Pancreas (tissue), 10 donors: ENCODE data around the gene SLC39A11. TPM values are rescaled to one million over a fixed set of nuclear protein-coding genes. Genes with fewer than 3 reads are reported as not detected.
"Not testable (repeated sequence)": the region's sequence is repeated elsewhere in the genome, so short reads cannot be mapped to it uniquely, and the experiment has no call there.

ENCODE experiments used
- ATAC-seq, 4 donors: fragments of 200-7000 bp; cut with Tn5 transposase; one replicate each; pipeline versions ENCODE4 v1.8.0 to v1.9.1; 2020; ENCODE audit warnings: mild to moderate bottlenecking in 4 of 4, moderate library complexity in 4 of 4
- DNase-seq, 6 donors: peaks; one replicate each; pipeline ENCODE4 v3.0.0-alpha.2; 2020
- FAIRE-seq: peaks from 2 replicates; lab custom pipeline; 2012; peaks lifted over from hg19 to GRCh38; lab: Jason Lieb, UNC
- H3K27ac ChIP-seq, 4 donors: fragments of 200-600 bp; sonication (generic); 1 replicate in 3 of 4; 2 replicates in 1 of 4; pipeline versions ENCODE4 v1.5.0 to v1.8.0; 2020
- H3K27me3 ChIP-seq, 4 donors: fragments of 200-600 bp; one replicate each; pipeline ENCODE4 v1.8.0; 2021
- H3K36me3 ChIP-seq, 3 donors: fragments of 200-600 bp; sonication (generic) in 1 of 3; one replicate each; pipeline versions ENCODE4 v1.5.0 to v1.8.0; 2020 to 2021
- H3K4me1 ChIP-seq, 3 donors: fragments of 200-600 bp; one replicate each; pipeline ENCODE4 v1.8.0; 2021
- H3K4me3 ChIP-seq, 4 donors: fragments of 200-600 bp; sonication (generic) in 2 of 4; one replicate each; pipeline versions ENCODE4 v1.5.0 to v1.8.0; 2020 to 2021
- H3K9me3 ChIP-seq, 4 donors: fragments of 200-600 bp; one replicate each; pipeline ENCODE4 v1.8.0; 2021
- CTCF ChIP-seq, 4 donors: fragments of 200-600 bp; sonication (generic) in 3 of 4; IDR thresholded peaks; one replicate each; pipeline versions ENCODE4 v1.5.0 to v1.8.0; 2021; ENCODE audit warnings: antibody characterized with exemption in 4 of 4
- WGBS, 2 donors: extraction: QIAGEN DNeasy Blood & Tissue Kit; methylation state at CpG; one replicate each; pipeline ENCODE4 v1.1.7; 2013; 5-methylcytosine and 5-hydroxymethylcytosine counted together
- intact Hi-C, 3 donors: fragments of 100-400 bp; cut with DNase I; formaldehyde crosslinking; loops; one replicate each; pipeline versions ENCODE4 v1.11.1 to v1.14.2; 2022
- polyA plus RNA-seq, 2 donors: library from polyadenylated mRNA; stranded (reverse); fragments of 200-250 nt; gene quantifications; one replicate each; pipeline ENCODE4 v1.2.3, GENCODE V29; 2013
- total RNA-seq, 6 donors: library from RNA; stranded (reverse); fragmentation: NEBNext Ultra II Directional in 4 of 6; extraction: Animal tissue kit (Norgen Biotek cat#: 25700) in 4 of 6; gene quantifications; one replicate each; pipeline versions ENCODE4 v1.2.1 to v1.2.4, GENCODE V29; 2021 to 2023
- donor health status: healthy with polysubstance abuse.
- donor health status: DM: no; HTN: no; CAD: no; lungs with moderate emphysema.
- donor health status: DM: no; HTN: no; CAD: no.
- donor health status: control.
- donor health status: control.
- donor health status: Bipolar disorder and iron deficiency.
- donor health status: DM: yes; HTN: yes; CAD: no.
- donor health status: DM: no; HTN: no; CAD: no.
- donor health status: DM: no; HTN: no; CAD: no.
- donor health status: DM: yes; HTN: yes; CAD: no.

SLC39A11 gene
- total and polyA plus RNA-seq, 8 donors, result 7.9 to 32.9 (median 19.9) TPM

GRCh38 chr17:72782985-72783701 is 309.3 kb downstream of the SLC39A11 start:
- no peak for TF ChIP-seq CTCF (IDR thresholded peaks at IDR 0.05)
- Histone ChIP-seq H3K4me1 (no peaks in the 10 kb centered on the region), H3K4me3 (no peak overlapping the region), H3K9me3 (no peaks in the 10 kb centered on the region), H3K36me3 (no peaks in the 10 kb centered on the region), H3K27me3 (no peaks in the 10 kb centered on the region), H3K27ac (no peak overlapping the region)
- intact Hi-C loops, result no loop called here
- no peak for ATAC-seq
- no peak for FAIRE-seq
- 69 to 80% methylated on average over 6 of the region's 6 CpGs for WGBS, 2 donors
- no peak for DNase-seq

DNA sequence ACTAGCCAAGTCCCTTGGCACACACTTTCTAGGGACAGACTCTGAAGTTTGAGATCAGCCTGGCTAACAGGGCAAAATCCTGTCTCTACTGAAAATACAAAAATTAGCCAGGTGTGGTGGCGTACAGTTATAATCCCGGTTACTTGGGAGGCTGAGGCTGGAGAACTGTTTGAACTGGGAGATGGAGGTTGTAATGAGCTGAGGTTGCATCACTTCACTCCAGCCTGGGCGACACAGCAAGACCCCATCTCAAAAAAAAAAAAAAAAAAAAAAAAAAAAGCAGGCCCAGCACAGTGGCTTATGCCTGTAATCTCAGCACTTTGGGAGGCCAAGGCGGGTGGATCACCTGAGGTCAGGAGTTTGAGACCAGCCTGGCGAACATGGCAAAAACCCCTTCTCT is 310.1 kb downstream of the SLC39A11 start:
- FAIRE-seq, H3K4me1 ChIP-seq, H3K9me3 ChIP-seq, H3K27me3 ChIP-seq, H3K4me3 ChIP-seq, DNase-seq, intact Hi-C loops, H3K27ac ChIP-seq, ATAC-seq, H3K36me3 ChIP-seq: not testable (repeated sequence)
- WGBS, 2 donors, result 95 to 96% methylated on average over 5 of the region's 5 CpGs

DNA sequence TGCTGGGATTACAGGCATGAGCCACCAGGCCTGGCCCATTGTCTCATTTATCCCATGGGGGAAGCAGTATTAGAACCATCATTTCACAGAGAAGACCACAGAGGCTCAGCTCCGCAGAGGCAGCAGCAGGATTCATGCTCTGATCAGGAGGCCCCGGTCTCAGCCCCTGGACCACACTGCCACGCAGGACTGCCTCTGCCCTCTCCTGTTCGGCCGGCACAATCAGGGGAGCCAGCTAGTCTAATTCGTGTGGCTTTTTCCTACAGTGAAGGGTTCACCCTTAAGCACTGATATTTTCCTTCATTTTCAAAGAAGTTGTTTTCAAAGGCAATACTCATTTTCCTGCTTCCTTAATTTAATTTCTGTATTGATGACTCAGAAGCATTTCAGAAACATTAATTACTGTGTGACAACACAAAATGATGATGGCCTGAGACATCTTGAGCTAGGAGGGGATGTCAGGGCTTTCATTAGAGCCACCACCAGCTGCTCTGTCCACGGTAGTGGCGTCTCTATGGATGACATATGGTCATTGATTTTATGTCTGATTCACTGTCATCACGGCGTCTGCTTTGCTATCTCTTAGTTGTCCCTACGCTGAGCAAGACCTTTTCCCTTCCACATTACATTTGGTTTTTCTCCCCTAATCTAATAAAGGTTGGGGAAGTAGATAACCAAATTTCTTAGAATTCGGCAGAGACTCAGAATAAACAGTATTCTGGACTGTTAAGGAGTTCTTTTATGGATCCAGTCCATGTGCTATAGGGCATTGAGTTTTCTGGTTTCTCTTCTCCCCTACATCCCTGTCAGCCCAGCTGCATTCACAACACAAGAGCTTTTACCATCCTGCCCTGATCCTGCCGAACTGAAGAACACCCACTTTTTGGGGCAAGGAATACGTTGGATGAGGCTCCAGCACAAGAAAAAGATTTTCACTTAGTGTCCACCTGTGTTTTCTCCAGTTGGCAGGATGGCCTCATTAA is 314.0 kb downstream of the SLC39A11 start:
- no peak for TF ChIP-seq CTCF (IDR thresholded peaks at IDR 0.05)
- ATAC-seq, result no peak
- intact Hi-C loops, result no loop called here
- H3K27me3 ChIP-seq, result no peaks in the 10 kb centered on the region
- WGBS, 2 donors, result 89 to 91% methylated on average over 14 of the region's 14 CpGs
- no peak for FAIRE-seq
- no peaks in the 10 kb centered on the region for H3K36me3 ChIP-seq
- H3K4me3 ChIP-seq, result no peak overlapping the region
- no peaks in the 10 kb centered on the region for H3K4me1 ChIP-seq
- no peaks in the 10 kb centered on the region for H3K9me3 ChIP-seq
- no peak for DNase-seq
- H3K27ac ChIP-seq, result no peak overlapping the region

GRCh38 chr17:72775919-72776318 is 316.6 kb downstream of the SLC39A11 start:
- no peak for FAIRE-seq
- Histone ChIP-seq H3K36me3 (no peaks in the 10 kb centered on the region), H3K27me3 (no peaks in the 10 kb centered on the region), H3K4me3 (no peak overlapping the region), H3K9me3 (no peaks in the 10 kb centered on the region), H3K27ac (no peak overlapping the region), H3K4me1 (no peaks in the 10 kb centered on the region)
- 86% methylated on average over 4 of the region's 4 CpGs for WGBS, 2 donors
- intact Hi-C loops, result no loop called here
- TF ChIP-seq CTCF (IDR thresholded peaks at IDR 0.05), result no peak
- DNase-seq, result no peak
- ATAC-seq, result no peak

DNA sequence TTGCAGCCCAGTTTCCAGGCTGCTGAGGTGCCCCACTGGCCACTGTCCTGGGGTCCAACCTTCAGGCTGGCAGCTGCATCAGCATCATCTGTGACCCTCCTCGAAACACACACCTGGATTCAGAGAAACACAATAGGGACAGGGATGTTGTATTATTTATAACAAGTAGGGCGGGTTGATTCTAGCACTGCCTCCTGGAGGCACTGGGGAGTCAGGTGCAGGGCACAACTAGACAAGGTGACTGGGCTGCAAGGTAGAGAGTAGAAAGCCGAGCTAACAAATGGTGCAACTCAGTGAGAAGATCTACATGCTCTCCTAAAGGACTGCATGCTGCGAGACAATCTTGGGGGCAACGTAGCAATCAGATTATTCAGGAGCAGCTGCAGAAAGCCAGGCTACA is 317.3 kb downstream of the SLC39A11 start:
- no peaks in the 10 kb centered on the region for H3K27me3 ChIP-seq
- 98 to 99% methylated on average over 5 of the region's 5 CpGs for WGBS, 2 donors
- no peak for FAIRE-seq
- H3K27ac ChIP-seq, result no peak overlapping the region
- intact Hi-C loops, result no loop called here
- DNase-seq, result no peak
- H3K4me3 ChIP-seq, result no peak overlapping the region
- H3K4me1 ChIP-seq, result no peaks in the 10 kb centered on the region
- no peak for ATAC-seq
- no peaks in the 10 kb centered on the region for H3K36me3 ChIP-seq
- TF ChIP-seq CTCF (IDR thresholded peaks at IDR 0.05), result no peak
- no peaks in the 10 kb centered on the region for H3K9me3 ChIP-seq
